GM19193 (cell line): ENCODE data around the gene PYGO1.

Experiments used
- POLR2A ChIP-seq: IDR thresholded peaks from 4 replicates; pipeline ENCODE4 v1.6.1; 2011; ENCODE audit not compliant: insufficient read depth, insufficient read length; ENCODE audit errors: extremely low read depth

Gene PYGO1

GRCh38 chr15:55518641-55519040 lies 69.5 kb downstream of the PYGO1 start:
- no peak for TF ChIP-seq POLR2A

GRCh38 chr15:55518009-55518408 lies 70.1 kb downstream of the PYGO1 start:
- TF ChIP-seq POLR2A, result no peak

- TF ChIP-seq POLR2A, result no peak
Measured at GRCh38 chr15:55515991-55516776, 72.0 kb downstream of the PYGO1 start.

- TF ChIP-seq POLR2A, result no peak
Measured at GRCh38 chr15:55515491-55515890, 72.7 kb downstream of the PYGO1 start.

- TF ChIP-seq POLR2A, result no peak
Measured at GRCh38 chr15:55514414-55514850, 73.7 kb downstream of the PYGO1 start.

GRCh38 chr15:55513152-55513551 lies 75.0 kb downstream of the PYGO1 start:
- TF ChIP-seq POLR2A, result no peak

- TF ChIP-seq POLR2A, result no peak
Measured at GRCh38 chr15:55507567-55507966, 80.6 kb downstream of the PYGO1 start.

GRCh38 chr15:55499151-55499550 lies 89.0 kb downstream of the PYGO1 start:
- no peak for TF ChIP-seq POLR2A

GRCh38 chr15:55498109-55498938 lies 89.8 kb downstream of the PYGO1 start:
- peak; percentile 35 for TF ChIP-seq POLR2A

- TF ChIP-seq POLR2A, result no peak
Measured at GRCh38 chr15:55496716-55497115, 91.4 kb downstream of the PYGO1 start.

GRCh38 chr15:55494931-55495330 lies 93.2 kb downstream of the PYGO1 start:
- TF ChIP-seq POLR2A, result no peak
